IMR-90 (cell line): Measurements from ENCODE around the gene ZNF764. TPM values are rescaled to one million over a fixed set of nuclear protein-coding genes. Genes with fewer than 3 reads are reported as not detected.

Experiments
- ATAC-seq: fragments of 200-7000 bp; cut with Tn5 transposase; 2 replicates; pipeline ENCODE4 v1.9.1; 2020; ENCODE audit warnings: low read depth, mild to moderate bottlenecking, moderate library complexity
- BruUV-seq: library from RNA; stranded (reverse); fragments of 400-500 nt; replicated peaks from 2 replicates; lab custom pipeline; 2021; lab: Mats Ljungman, UMichigan
- CTCF ChIA-PET: fragments of 300-600 bp; formaldehyde crosslinking; extraction: SDS; loops from one replicate; lab custom pipeline; 2021; ENCODE audit warnings: antibody characterized with exemption; lab: Yijun Ruan, JAX
- POLR2A ChIA-PET: fragments of 300-600 bp; sonication (Branson Sonifier 250); formaldehyde crosslinking; loops from one replicate; lab custom pipeline; 2022; ENCODE audit warnings: antibody characterized with exemption; ENCODE audit not compliant: unreplicated experiment; lab: Charles Lee
- DNase-seq: peaks from one replicate; pipeline ENCODE4 v3.0.0; 2013
- H2AFZ ChIP-seq: replicated peaks from 2 replicates; pipeline ENCODE3; 2013; ENCODE audit warnings: low read length, mild to moderate bottlenecking; ENCODE audit not compliant: poor library complexity
- H2AK5ac ChIP-seq: 2 replicates; pipeline ENCODE4 v1.6.1; 2013; ENCODE audit warnings: low read depth, low read length, inconsistent platforms
- H2AK9ac ChIP-seq: replicated peaks from 2 replicates; pipeline ENCODE3; 2013; ENCODE audit warnings: mild to moderate bottlenecking, low read depth, low read length, moderate library complexity; ENCODE audit not compliant: poor library complexity
- H2BK120ac ChIP-seq: 2 replicates; pipeline ENCODE4 v1.6.1; 2013; ENCODE audit warnings: low read depth, low read length, inconsistent platforms
- H2BK15ac ChIP-seq: 3 replicates; pipeline ENCODE4 v1.6.1; 2013; ENCODE audit warnings: low read depth, low read length, inconsistent platforms
- H2BK20ac ChIP-seq: 2 replicates; pipeline ENCODE4 v1.6.1; 2013; ENCODE audit warnings: low read depth, mild to moderate bottlenecking, inconsistent platforms, low read length, moderate library complexity
- H2BK5ac ChIP-seq: 2 replicates; pipeline ENCODE4 v1.6.1; 2013; ENCODE audit warnings: mild to moderate bottlenecking, low read depth, low read length, inconsistent platforms; ENCODE audit not compliant: poor library complexity, severe bottlenecking
- H3K14ac ChIP-seq: replicated peaks from 2 replicates; pipeline ENCODE4 v1.6.1; 2013; ENCODE audit warnings: low read depth, low read length, inconsistent platforms
- H3K18ac ChIP-seq: 2 replicates; pipeline ENCODE4 v1.6.1; 2013; ENCODE audit warnings: low read depth, low read length, control low read depth
- H3K23ac ChIP-seq: 2 replicates; pipeline ENCODE4 v1.6.1; 2013; ENCODE audit warnings: low read depth, low read length, inconsistent platforms
- H3K27ac ChIP-seq: 2 replicates; pipeline ENCODE4 v1.5.1; 2013; ENCODE audit warnings: mild to moderate bottlenecking, control low read depth, low read length; ENCODE audit not compliant: insufficient read depth
- H3K27me3 ChIP-seq: 2 replicates; pipeline ENCODE4 v1.6.1; 2013; ENCODE audit warnings: low read length; ENCODE audit not compliant: control insufficient read depth, insufficient read depth
- H3K36me3 ChIP-seq: 2 replicates; pipeline ENCODE4 v1.6.1; 2013; ENCODE audit warnings: low read length, mixed read lengths; ENCODE audit not compliant: control insufficient read depth, insufficient read depth
- H3K4ac ChIP-seq: 2 replicates; pipeline ENCODE4 v1.6.1; 2013; ENCODE audit warnings: low read depth, low read length, inconsistent platforms
- H3K4me1 ChIP-seq: 2 replicates; pipeline ENCODE4 v1.6.1; 2013; ENCODE audit warnings: low read length, mixed read lengths; ENCODE audit not compliant: control insufficient read depth, insufficient read depth
- H3K4me2 ChIP-seq: 2 replicates; pipeline ENCODE4 v1.6.1; 2013; ENCODE audit warnings: low read depth, mild to moderate bottlenecking, control low read depth, low read length, moderate library complexity
- H3K4me3 ChIP-seq: 2 replicates; pipeline ENCODE4 v1.5.1; 2013; ENCODE audit warnings: low read depth, mild to moderate bottlenecking, control low read depth, low read length, moderate library complexity; ENCODE audit not compliant: insufficient read depth
- H3K56ac ChIP-seq: 2 replicates; pipeline ENCODE4 v1.6.1; 2013; ENCODE audit warnings: low read length, inconsistent platforms; ENCODE audit not compliant: insufficient read depth; ENCODE audit errors: extremely low read depth
- H3K79me1 ChIP-seq, 2 experiments: 2 replicates each; pipeline ENCODE4 v1.6.1; 2013; ENCODE audit warnings: low read length in 2 of 2, inconsistent platforms in 1 of 2, low read depth in 1 of 2
- H3K9ac ChIP-seq: 2 replicates; pipeline ENCODE4 v1.6.1; 2013; ENCODE audit warnings: low read depth, low read length, control low read depth
- H3K9me1 ChIP-seq: 2 replicates; pipeline ENCODE4 v1.6.1; 2013; ENCODE audit warnings: low read length, inconsistent platforms; ENCODE audit not compliant: insufficient read depth
- H3K9me3 ChIP-seq: 2 replicates; pipeline ENCODE4 v1.6.1; 2013; ENCODE audit warnings: low read length; ENCODE audit not compliant: control insufficient read depth, insufficient read depth
- H4K20me1 ChIP-seq: 2 replicates; pipeline ENCODE4 v1.6.1; 2013; ENCODE audit warnings: low read length, inconsistent platforms; ENCODE audit not compliant: insufficient read depth
- H4K5ac ChIP-seq: 2 replicates; pipeline ENCODE4 v1.6.1; 2013; ENCODE audit warnings: mild to moderate bottlenecking, low read depth, low read length, control low read depth
- H4K8ac ChIP-seq, 2 experiments: 2 replicates each; pipeline ENCODE4 v1.6.1; 2013; ENCODE audit warnings: low read depth in 2 of 2, low read length in 2 of 2, control low read depth in 1 of 2, inconsistent platforms in 1 of 2
- H4K91ac ChIP-seq: 2 replicates; pipeline ENCODE4 v1.6.1; 2013; ENCODE audit warnings: low read depth, low read length, inconsistent platforms; ENCODE audit not compliant: insufficient read depth
- RAD21 ChIP-seq: IDR thresholded peaks from 2 replicates; pipeline ENCODE4 v1.6.1; 2012; ENCODE audit warnings: low read length, improper control_type of control experiment
- RCOR1 ChIP-seq: IDR thresholded peaks from 2 replicates; pipeline ENCODE4 v1.6.1; 2012; ENCODE audit warnings: mild to moderate bottlenecking, low read length, improper control_type of control experiment; ENCODE audit not compliant: insufficient replicate concordance
- RFX5 ChIP-seq: IDR thresholded peaks from 2 replicates; pipeline ENCODE4 v1.8.0; 2012; ENCODE audit warnings: low read depth, mild to moderate bottlenecking, low read length, moderate library complexity
- SMC3 ChIP-seq: fragments of 150-350 bp; IDR thresholded peaks from 2 replicates; pipeline ENCODE4 v1.6.1; 2016; ENCODE audit warnings: low read depth, mild to moderate bottlenecking, antibody characterized with exemption, low read length, moderate library complexity
- WGBS, 2 experiments: methylation state at CpG; one replicate each; pipeline versions ENCODE4 v1.1.5 to v1.1.7; 2013; ENCODE audit warnings: missing lambda C conversion rate in 2 of 2; ENCODE audit not compliant: insufficient read length in 1 of 2; ENCODE audit errors: extremely low coverage in 2 of 2; 5-methylcytosine and 5-hydroxymethylcytosine counted together
- dilution Hi-C: fragments of 300-500 bp; cut with HindIII; formaldehyde crosslinking; loops from one replicate; pipeline ENCODE4 v1.14.3; 2018; ENCODE audit warnings: low sequenced_read_pairs; ENCODE audit not compliant: unreplicated experiment
- in situ Hi-C: fragments of 300-500 bp; cut with MboI; formaldehyde crosslinking; loops from 3 replicates; pipeline ENCODE4 v1.14.3; 2019; ENCODE audit warnings: low sequenced_read_pairs, inconsistent platforms, mixed read lengths
- intact Hi-C: fragments of 100-400 bp; cut with micrococcal nuclease; formaldehyde crosslinking; loops from 2 replicates; pipeline ENCODE4 v1.10.0; 2022
- polyA plus RNA-seq, 3 experiments: library from polyadenylated mRNA; depleted of rRNA; stranded (reverse); fragments of >200 nt; gene quantifications; 2 replicates each; pipeline ENCODE4 v1.2.3, GENCODE V29; 2012; ENCODE audit warnings: low replicate concordance in 1 of 3
- total RNA-seq: library from RNA; depleted of rRNA; stranded (reverse); fragments of >200 nt; gene quantifications from 2 replicates; pipeline ENCODE4 v1.2.3, GENCODE V29; 2012
- TF ChIP-seq, protein P1 (sequence below): fragments of 150-350 bp; IDR thresholded peaks from 2 replicates; pipeline ENCODE4 v1.6.1; 2016; ENCODE audit warnings: low read depth, mild to moderate bottlenecking, low read length, moderate library complexity, borderline replicate concordance

Gene ZNF764
- total and polyA plus RNA-seq, 2 of the 4 experiments (the other 2 are of a cell fraction): 2.2 to 4.6 TPM

DNA sequence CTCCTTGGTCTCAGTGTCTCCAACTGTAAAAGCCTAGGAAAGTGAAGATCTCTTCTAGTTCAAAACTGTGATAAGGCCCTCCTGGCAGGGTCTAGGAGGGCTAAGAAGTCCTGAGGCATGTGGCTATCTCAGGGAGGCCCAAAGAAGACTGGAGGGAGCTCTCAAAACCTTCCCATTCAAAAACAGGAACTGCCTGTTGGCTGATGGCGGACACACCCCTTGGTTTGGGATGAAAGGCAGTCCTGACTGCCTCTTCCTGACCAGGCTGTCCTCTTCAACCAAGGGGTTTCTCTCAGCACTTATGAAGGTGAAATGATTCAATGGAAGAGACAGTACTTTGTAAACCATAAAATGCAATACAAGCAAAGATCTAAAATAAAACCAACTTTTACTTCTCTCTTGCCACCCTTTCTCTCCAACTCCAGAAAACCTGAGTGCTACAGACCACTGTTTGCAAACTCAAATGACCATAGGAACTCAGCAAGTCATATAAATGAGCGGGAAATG lies 4.7 kb downstream of the ZNF764 start:
- Histone ChIP-seq H3K79me1 (peaks cover 16 to 40% of the 10 kb centered on the region in 2 experiments; a peak in 2 of 4 replicates), H3K9me3 (no peaks in the 10 kb centered on the region), H2AK9ac (no peak overlapping the region), H2AK5ac (no peak overlapping the region), H2BK5ac (no peak overlapping the region), H3K27ac (no peak overlapping the region), H3K56ac (no peak overlapping the region), H3K4me1 (peaks cover 6% of the 10 kb centered on the region), H2AFZ (no peak overlapping the region), H3K23ac (no peak overlapping the region), H3K4ac (no peak overlapping the region), H4K5ac (no peak overlapping the region), H2BK120ac (no peak overlapping the region), H3K18ac (no peak overlapping the region), H3K9me1 (peaks cover 6% of the 10 kb centered on the region; the same call in 1 of the 2 replicates), H2BK20ac (no peak overlapping the region), H4K91ac (no peak overlapping the region), H2BK15ac (no peak overlapping the region), H3K36me3 (peaks cover 23% of the 10 kb centered on the region), H3K27me3 (no peaks in the 10 kb centered on the region), H3K14ac (no peak overlapping the region), H3K9ac (no peak overlapping the region), H3K4me2 (no peak overlapping the region), H4K8ac (no peak overlapping the region), H3K4me3 (no peak overlapping the region), H4K20me1 (no peaks in the 10 kb centered on the region; the same call in 1 of the 2 replicates)
- CTCF ChIA-PET: no interaction called here
- POLR2A ChIA-PET: interaction anchor here (0.7 kb wide), 1 partner anchor 18 kb away, joined by 4 read pairs; no protein-coding TSS in a partner anchor
- BruUV-seq: no TSS peak
- intact Hi-C loops: no loop called here
- no peak for ATAC-seq
- DNase-seq: no peak
- in situ Hi-C loops: no loop called here
- WGBS, 2 experiments: no CpG with 5 or more reads among the region's 2 CpGs
- dilution Hi-C loops: no loop called here
- TF ChIP-seq RCOR1 (no peak), RAD21 (no peak), SMC3 (no peak), RFX5 (no peak)
- TF ChIP-seq, protein P1, sequence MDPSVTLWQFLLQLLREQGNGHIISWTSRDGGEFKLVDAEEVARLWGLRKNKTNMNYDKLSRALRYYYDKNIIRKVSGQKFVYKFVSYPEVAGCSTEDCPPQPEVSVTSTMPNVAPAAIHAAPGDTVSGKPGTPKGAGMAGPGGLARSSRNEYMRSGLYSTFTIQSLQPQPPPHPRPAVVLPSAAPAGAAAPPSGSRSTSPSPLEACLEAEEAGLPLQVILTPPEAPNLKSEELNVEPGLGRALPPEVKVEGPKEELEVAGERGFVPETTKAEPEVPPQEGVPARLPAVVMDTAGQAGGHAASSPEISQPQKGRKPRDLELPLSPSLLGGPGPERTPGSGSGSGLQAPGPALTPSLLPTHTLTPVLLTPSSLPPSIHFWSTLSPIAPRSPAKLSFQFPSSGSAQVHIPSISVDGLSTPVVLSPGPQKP: no peak
